HUES48 (cell line): ENCODE data around the gene SPDYE16.
"Not testable (repeated sequence)": the region's sequence is repeated elsewhere in the genome, so short reads cannot be mapped to it uniquely, and the experiment has no call there.

ENCODE experiments used
- H3K27ac ChIP-seq: one replicate; pipeline ENCODE4 v1.7.0; 2013; ENCODE audit warnings: low read depth, low read length, inconsistent platforms
- H3K27me3 ChIP-seq: 2 replicates; pipeline ENCODE4 v1.6.1; 2013; ENCODE audit warnings: mild to moderate bottlenecking, low read length; ENCODE audit not compliant: control insufficient read depth, insufficient read depth
- H3K36me3 ChIP-seq: 2 replicates; pipeline ENCODE4 v1.6.1; 2013; ENCODE audit warnings: low read length; ENCODE audit not compliant: control insufficient read depth, insufficient read depth
- H3K4me1 ChIP-seq: 2 replicates; pipeline ENCODE4 v1.6.1; 2013; ENCODE audit warnings: mild to moderate bottlenecking, low read length; ENCODE audit not compliant: control insufficient read depth, insufficient read depth
- H3K4me3 ChIP-seq: 2 replicates; pipeline ENCODE4 v1.5.1; 2013; ENCODE audit warnings: mild to moderate bottlenecking, low read depth, low read length
- H3K9ac ChIP-seq: 2 replicates; pipeline ENCODE4 v1.6.1; 2013; ENCODE audit warnings: mild to moderate bottlenecking, low read depth, low read length, moderate library complexity
- H3K9me3 ChIP-seq: 2 replicates; pipeline ENCODE4 v1.6.1; 2013; ENCODE audit warnings: low read length; ENCODE audit not compliant: control insufficient read depth, insufficient read depth

SPDYE16 gene, protein sequence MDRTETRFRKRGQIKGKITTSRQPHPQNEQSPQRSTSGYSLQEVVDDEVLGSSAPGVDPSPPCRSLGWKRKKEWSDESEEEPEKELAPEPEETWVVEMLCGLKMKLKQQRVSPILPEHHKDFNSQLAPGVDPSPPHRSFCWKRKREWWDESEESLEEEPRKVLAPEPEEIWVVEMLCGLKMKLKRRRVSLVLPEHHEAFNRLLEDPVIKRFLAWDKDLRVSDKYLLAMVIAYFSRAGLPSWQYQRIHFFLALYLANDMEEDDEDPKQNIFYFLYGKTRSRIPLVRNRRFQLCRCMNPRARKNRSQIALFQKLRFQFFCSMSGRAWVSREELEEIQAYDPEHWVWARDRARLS

DNA sequence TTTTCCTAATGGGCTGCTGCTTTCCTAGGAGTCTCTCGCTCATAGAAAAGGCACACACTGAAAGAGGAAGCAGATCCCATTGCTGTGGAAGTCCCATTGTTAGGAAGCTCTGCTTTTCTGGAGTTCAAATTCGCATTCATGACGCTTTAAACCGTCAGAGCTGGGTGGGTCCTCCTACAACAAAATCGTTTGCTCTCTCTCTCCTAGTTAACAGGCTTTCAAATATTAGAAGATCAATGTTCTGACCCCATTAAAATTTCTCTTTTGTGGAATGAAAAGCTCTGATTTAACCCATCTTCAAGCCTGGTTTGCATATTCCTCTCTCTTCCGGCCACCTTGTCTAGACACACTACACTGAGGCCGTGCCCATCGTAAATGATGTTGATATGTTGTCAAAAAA, at the start of gene SPDYE16:
SPDYE16 (minus strand) TSS at position 101 of the 400 bp plus-strand sequence. CDS start 1,838 bp downstream, outside the sequence.
- H3K9ac ChIP-seq, H3K27ac ChIP-seq, H3K4me1 ChIP-seq, H3K9me3 ChIP-seq, H3K36me3 ChIP-seq, H3K27me3 ChIP-seq, H3K4me3 ChIP-seq: not testable (repeated sequence)

DNA sequence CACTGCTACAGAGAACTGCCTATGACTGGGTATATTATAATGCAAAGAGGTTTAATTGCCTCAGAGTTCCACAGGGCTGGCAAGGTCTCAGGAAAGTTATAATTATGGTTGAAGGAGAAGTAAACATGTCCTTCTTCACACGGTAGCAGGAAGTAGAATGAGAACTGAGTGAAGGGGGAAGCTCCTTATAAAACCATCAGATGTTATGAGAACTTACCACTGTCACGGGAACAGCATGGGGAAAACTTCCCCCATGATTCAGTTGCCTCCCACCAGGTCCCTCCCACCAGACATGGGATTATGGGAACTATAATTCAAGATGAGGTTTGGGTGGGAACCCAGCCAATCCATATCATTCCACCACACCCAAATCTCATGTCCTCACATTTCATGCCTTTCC, 49.6 kb upstream of the SPDYE16 start:
- not testable (repeated sequence) for H3K9me3 ChIP-seq, H3K36me3 ChIP-seq, H3K9ac ChIP-seq, H3K27me3 ChIP-seq, H3K4me3 ChIP-seq, H3K27ac ChIP-seq, H3K4me1 ChIP-seq

DNA sequence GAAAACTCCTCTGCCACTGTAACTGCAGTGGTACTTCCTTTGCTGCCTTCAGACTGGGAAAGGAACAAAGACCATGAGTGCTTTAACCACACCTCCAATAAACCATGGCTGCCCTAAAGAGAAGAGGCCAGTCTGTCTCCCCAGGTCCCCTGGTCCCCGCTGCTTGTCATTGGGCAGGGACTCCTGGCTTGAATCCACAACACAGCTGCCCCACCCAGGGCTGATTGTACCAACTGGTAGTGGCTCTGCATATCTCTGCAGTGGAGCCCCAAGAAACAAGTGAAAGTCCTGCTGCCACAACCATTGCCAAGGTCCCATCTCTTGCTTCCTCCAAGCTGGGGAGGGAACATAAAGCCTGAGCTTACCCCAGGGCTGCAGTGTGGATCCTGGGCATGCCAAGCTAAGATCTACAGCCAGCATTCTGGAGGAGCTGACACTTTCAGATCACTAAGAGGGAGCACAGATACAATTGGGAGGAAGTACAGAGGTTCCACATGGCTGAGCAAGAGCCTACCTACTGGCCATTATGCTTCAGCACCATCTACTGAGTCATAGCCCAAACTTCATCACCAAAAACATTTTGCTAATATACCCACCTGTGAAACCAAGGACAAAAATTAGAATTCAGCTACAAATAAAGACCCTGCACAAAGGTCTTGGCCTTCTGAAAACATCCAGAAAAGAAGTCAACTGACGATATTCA, 48.7 kb upstream of the SPDYE16 start:
- not testable (repeated sequence) for H3K27ac ChIP-seq, H3K9me3 ChIP-seq, H3K36me3 ChIP-seq, H3K27me3 ChIP-seq, H3K4me3 ChIP-seq, H3K4me1 ChIP-seq, H3K9ac ChIP-seq

DNA sequence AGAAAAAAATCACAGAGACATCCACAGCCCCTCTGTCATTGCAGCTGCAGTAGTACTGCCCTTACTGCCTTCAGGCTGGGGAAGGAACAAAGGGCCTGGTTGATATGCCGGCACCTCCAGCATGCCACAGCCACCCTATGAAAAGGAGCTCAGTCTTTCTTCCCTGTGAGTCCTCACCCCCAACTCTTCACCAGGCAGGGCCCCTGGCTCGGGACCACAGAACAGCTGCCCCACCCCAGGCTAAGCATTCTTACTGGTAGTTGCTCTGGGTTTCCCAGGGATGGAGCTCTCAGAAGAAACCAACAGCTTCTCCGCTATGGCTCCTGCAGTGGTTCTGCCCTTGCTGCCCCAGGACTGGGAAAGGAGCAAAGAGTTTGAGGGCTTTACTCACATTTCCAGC, 47.9 kb upstream of the SPDYE16 start:
- H3K27me3 ChIP-seq, H3K36me3 ChIP-seq, H3K4me3 ChIP-seq, H3K9ac ChIP-seq, H3K4me1 ChIP-seq, H3K9me3 ChIP-seq, H3K27ac ChIP-seq: not testable (repeated sequence)

DNA sequence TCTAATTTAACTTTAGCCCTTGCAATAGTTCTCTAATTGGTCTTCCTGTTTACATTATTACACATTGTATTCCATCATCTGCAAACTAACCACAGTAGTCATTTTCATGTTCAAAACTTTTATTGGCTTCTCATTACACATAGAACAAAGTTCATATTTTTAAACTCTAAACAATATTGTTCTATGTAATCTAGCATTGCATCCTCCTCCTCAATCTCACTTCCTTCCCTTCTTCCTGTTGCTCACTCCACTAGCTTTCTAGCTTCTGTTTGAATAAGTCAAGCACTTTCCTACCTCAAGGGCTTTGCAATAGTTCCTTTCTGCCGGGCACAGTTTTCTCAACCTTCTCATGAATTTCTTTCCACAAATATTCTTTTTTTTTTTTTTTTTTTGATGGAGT, 45.5 kb upstream of the SPDYE16 start:
- not testable (repeated sequence) for H3K4me1 ChIP-seq, H3K9ac ChIP-seq, H3K36me3 ChIP-seq, H3K27me3 ChIP-seq, H3K27ac ChIP-seq, H3K4me3 ChIP-seq, H3K9me3 ChIP-seq

DNA sequence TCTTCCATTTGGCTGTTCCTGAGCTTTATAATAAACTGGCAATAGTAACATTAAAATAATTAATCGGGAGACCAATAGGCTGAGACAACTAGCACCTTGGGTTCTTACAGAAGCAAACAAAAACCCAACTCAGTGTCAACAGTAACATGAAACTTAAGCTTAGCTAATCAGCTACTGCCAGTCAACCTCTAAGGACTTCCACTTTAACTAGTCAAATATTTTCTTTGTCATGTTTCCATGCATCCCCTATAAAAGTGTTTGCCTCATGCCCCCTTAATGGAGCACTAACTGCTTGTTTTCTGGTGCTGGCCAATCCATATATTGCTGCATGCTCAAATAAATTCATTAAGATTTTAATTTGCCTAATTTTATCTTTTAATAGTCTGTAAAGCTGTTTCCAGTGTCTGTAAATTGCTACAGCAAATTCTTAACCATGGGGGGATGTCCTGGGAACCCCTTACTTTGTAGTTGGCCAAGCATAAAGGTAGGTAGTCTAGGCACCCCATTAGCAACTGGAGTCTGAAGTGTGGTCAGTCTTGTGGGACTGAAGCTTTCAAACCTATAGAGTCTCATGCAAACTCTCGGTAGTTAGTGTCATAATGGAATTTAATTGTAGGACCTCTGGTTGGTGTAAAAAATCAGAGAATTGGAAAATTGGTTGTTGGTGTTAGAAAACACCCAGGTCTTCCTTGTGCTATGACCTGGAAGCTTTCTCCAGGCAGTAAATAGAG, 43.7 kb upstream of the SPDYE16 start:
- not testable (repeated sequence) for H3K4me1 ChIP-seq, H3K4me3 ChIP-seq, H3K9ac ChIP-seq, H3K36me3 ChIP-seq, H3K9me3 ChIP-seq, H3K27me3 ChIP-seq, H3K27ac ChIP-seq

DNA sequence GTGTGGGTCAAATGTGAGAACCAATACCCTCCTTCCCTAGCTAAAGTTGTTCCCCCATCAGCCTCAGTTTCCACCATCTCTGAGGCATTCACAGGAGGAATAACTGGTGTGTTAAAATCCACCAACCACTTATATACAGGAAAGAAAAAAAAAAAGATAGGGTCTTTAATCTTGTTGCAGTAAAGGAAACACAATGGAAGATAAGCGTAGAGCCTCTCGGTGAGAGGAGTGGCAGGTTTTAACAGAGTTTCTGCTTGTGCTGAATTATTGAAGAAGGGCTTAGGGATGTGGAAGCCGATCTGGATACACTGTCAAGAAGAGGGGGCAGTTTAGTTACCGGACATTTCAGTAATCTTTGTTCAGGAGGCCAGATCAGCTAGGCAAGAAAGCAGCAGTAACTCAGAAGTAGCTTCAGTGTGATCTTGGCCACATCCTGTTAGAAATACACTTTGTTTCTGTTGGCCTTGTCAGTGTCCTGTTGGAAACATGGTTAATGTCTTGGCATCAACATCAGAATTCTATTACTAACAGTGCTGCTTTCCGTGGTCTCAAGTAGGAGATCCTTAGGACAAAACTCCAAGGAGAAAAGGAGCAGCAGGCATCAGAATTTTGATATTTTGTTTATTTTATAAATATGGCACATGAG, 40.7 kb upstream of the SPDYE16 start:
- not testable (repeated sequence) for H3K9me3 ChIP-seq, H3K27me3 ChIP-seq, H3K4me3 ChIP-seq, H3K36me3 ChIP-seq, H3K9ac ChIP-seq, H3K27ac ChIP-seq, H3K4me1 ChIP-seq

DNA sequence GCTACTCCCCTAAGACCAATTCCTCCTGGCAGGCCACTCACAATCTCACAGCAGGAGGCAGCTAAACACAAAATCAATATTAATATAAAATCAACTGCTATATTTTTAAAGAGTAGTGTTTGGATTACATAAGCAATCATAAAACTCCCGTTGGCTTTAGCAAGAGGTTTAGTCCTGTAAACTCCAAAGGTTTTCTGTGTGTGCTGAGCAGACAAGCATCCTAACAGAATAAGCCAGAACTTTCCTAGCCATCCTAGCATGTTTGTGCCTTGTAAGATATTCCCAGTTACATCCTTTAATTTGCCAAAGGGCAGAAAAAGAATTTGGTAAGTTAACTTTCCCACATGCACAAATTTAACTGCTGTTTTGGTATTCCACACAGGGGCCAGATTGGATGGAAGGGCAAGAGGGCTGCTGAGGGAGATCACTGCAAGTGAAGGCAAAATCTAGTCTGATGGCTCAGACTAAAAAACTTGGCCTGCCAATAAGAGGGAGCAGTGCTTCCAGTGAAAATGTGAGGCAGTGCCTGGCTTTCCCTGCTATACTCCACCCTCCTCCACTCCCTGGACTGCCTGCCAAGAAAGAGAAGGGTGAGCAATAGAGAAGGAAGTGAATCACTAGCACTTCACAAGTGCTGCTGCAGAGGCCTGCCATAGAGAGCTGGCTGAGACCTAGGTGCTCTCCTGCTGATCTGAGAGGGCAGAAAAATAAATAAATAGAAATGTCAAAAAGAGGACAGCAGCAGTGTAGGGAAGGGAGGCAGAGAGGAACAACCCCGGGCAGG, 39.9 kb upstream of the SPDYE16 start:
- H3K9me3 ChIP-seq, H3K36me3 ChIP-seq, H3K9ac ChIP-seq, H3K27ac ChIP-seq, H3K4me3 ChIP-seq, H3K27me3 ChIP-seq, H3K4me1 ChIP-seq: not testable (repeated sequence)

DNA sequence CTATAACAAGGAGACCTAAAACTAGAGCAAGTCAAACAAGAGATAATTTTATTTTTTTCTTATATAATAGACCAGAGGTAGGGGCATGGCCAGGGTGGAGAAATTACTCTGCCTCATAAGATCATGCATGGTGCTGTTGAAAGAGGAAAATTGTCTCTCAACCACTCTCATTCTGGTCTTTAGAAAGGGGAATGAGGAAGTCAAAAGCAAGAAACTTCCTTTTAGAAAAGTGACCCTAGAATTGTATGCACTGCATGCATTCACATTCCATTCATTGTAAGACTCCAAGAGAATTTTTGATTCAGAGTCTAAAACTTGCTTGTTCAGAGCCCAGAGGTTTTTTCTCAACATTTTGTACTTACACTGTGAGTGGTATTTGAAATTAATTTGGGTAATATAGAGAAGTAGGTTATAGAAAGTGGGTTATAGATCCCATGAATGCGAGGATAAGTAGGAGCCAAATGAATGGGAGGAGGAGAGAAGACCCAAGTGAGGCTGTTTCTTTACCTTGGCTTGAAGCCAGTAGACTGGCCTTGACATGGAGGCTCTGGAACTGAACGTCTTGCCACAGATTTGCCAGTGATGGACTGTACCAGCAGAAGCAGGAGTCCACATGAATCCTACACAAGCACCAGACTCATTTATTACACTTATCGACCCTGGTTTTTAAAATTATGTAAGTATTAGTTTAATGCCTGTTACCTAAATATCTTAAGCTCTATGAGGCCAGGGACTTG, 33.0 kb upstream of the SPDYE16 start:
- not testable (repeated sequence) for H3K27ac ChIP-seq, H3K4me1 ChIP-seq

DNA sequence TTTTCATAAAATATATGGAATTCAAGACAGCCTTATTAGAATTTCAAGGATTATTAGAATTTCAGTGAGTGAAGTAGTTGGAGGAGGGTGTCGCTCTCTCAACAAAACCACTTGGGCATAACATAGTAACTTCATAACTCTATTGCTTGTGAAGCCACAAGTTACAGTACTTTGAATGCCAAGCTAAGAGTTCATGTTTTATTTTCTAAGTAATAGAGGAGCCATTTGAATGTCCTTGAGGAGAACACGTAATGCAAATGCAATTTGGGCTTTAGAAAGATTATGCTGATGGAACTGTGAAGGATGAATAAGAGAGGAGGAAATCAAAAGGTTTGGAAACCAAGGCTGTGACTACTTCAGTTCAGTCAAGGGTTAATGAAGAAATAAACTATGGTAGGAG, 32.3 kb upstream of the SPDYE16 start:
- H3K4me3 ChIP-seq, H3K4me1 ChIP-seq, H3K9me3 ChIP-seq, H3K27ac ChIP-seq, H3K9ac ChIP-seq, H3K36me3 ChIP-seq, H3K27me3 ChIP-seq: not testable (repeated sequence)

More for the DNA sequence above, 33.0 kb upstream of the SPDYE16 start:
- H3K27me3 ChIP-seq, H3K36me3 ChIP-seq, H3K9ac ChIP-seq, H3K9me3 ChIP-seq, H3K4me3 ChIP-seq: not testable (repeated sequence)
